Naive thymus-derived CD4-positive, alpha-beta T cell (primary cell): ENCODE results near the gene RNF208. TPM values are rescaled to one million over a fixed set of nuclear protein-coding genes. Genes with fewer than 3 reads are reported as not detected.

Source experiments
- ATAC-seq: fragments of 150-1000 bp; cut with Tn5 transposase; 2 replicates; pipeline ENCODE4 v1.10.0; 2021; ENCODE audit warnings: mild to moderate bottlenecking, moderate library complexity
- CTCF ChIA-PET: fragments of 350-600 bp; sonication (Branson Sonifier 250); formaldehyde crosslinking; loops from one replicate; lab custom pipeline; 2021; ENCODE audit warnings: antibody characterized with exemption; lab: Charles Lee
- POLR2A ChIA-PET: fragments of 350-600 bp; sonication (Branson Sonifier 250); formaldehyde crosslinking; loops from one replicate; lab custom pipeline; 2021; ENCODE audit warnings: antibody characterized with exemption, inconsistent platforms; lab: Charles Lee
- DNase-seq, 9 donors: peaks; one replicate each; pipeline versions ENCODE4 v3.0.0 to v3.0.0-alpha.2; 2020 to 2022; ENCODE audit warnings: mixed read lengths in 1 of 9
- H3K27ac ChIP-seq: one replicate; pipeline ENCODE4 v1.7.0; 2013; ENCODE audit warnings: mild to moderate bottlenecking, low read depth, low read length, moderate library complexity
- H3K27me3 ChIP-seq, 2 donors: one replicate each; pipeline ENCODE4 v1.7.0; 2013; ENCODE audit warnings: low read length in 2 of 2, mild to moderate bottlenecking in 2 of 2, moderate library complexity in 2 of 2; ENCODE audit not compliant: control insufficient read depth in 2 of 2, insufficient read depth in 2 of 2
- H3K36me3 ChIP-seq, 3 experiments: 1 replicate in 2 of 3; 2 replicates in 1 of 3; pipeline ENCODE4 v1.7.0; 2013; ENCODE audit warnings: low read length in 3 of 3, mild to moderate bottlenecking in 3 of 3, moderate library complexity in 1 of 3; ENCODE audit not compliant: insufficient read depth in 3 of 3, control insufficient read depth in 2 of 3
- H3K4me1 ChIP-seq, 2 donors: one replicate each; pipeline ENCODE4 v1.7.0; 2013; ENCODE audit warnings: low read length in 2 of 2, mild to moderate bottlenecking in 2 of 2, moderate library complexity in 1 of 2; ENCODE audit not compliant: control insufficient read depth in 2 of 2, insufficient read depth in 2 of 2
- H3K4me3 ChIP-seq: 2 replicates; pipeline ENCODE4 v1.7.0; 2013; ENCODE audit warnings: mild to moderate bottlenecking, low read length
- H3K9me3 ChIP-seq, 3 experiments: 1 replicate in 2 of 3; 2 replicates in 1 of 3; pipeline ENCODE4 v1.7.0; 2013; ENCODE audit warnings: low read length in 3 of 3; ENCODE audit not compliant: control insufficient read depth in 2 of 3
- H3K27ac Mint-ChIP-seq, 9 donors: one replicate each; pipeline ENCODE4 v1.8.0; 2020 to 2022; ENCODE audit warnings: mixed read lengths in 9 of 9, mild to moderate bottlenecking in 8 of 9, moderate library complexity in 5 of 9, inconsistent platforms in 2 of 9
- H3K27me3 Mint-ChIP-seq, 5 donors: one replicate each; pipeline ENCODE4 v1.8.0; 2021 to 2022; ENCODE audit warnings: mixed read lengths in 5 of 5, mild to moderate bottlenecking in 1 of 5
- H3K36me3 Mint-ChIP-seq, 5 donors: one replicate each; pipeline ENCODE4 v1.8.0; 2020 to 2022; ENCODE audit warnings: mixed read lengths in 5 of 5, mild to moderate bottlenecking in 3 of 5, inconsistent platforms in 1 of 5
- H3K4me1 Mint-ChIP-seq, 7 donors: one replicate each; pipeline ENCODE4 v1.8.0; 2020 to 2022; ENCODE audit warnings: mixed read lengths in 7 of 7, mild to moderate bottlenecking in 3 of 7, inconsistent platforms in 1 of 7
- H3K4me3 Mint-ChIP-seq, 10 donors: one replicate each; pipeline ENCODE4 v1.8.0; 2020 to 2022; ENCODE audit warnings: mild to moderate bottlenecking in 10 of 10, mixed read lengths in 10 of 10, moderate library complexity in 6 of 10, inconsistent platforms in 2 of 10
- H3K9me3 Mint-ChIP-seq, 11 donors: one replicate each; pipeline ENCODE4 v1.8.0; 2020 to 2022; ENCODE audit warnings: mixed read lengths in 11 of 11, mild to moderate bottlenecking in 4 of 11, inconsistent platforms in 1 of 11, moderate library complexity in 1 of 11
- intact Hi-C, 2 donors: fragments of 100-400 bp; cut with micrococcal nuclease; formaldehyde crosslinking; loops; one replicate each; pipeline ENCODE4 v1.15.1; 2023
- polyA plus RNA-seq, 2 donors: library from polyadenylated mRNA; unstranded; fragments of 300-500 nt; fragmentation: Illumina TruSeq; gene quantifications; one replicate each; pipeline ENCODE4 v1.2.3, GENCODE V29; 2021
- total RNA-seq, 6 experiments: library from RNA in 5 of 6; stranded (reverse) in 5 of 6; gene quantifications; 1 replicate in 5 of 6; 2 replicates in 1 of 6; pipeline ENCODE4 v1.2.3 and lab custom pipeline; 2021 to 2026

The RNF208 gene
- total and polyA plus RNA-seq, 7 experiments from 2014 or later: 0.85 to 4.3 (median 1.2) TPM; not detected in 2

DNA sequence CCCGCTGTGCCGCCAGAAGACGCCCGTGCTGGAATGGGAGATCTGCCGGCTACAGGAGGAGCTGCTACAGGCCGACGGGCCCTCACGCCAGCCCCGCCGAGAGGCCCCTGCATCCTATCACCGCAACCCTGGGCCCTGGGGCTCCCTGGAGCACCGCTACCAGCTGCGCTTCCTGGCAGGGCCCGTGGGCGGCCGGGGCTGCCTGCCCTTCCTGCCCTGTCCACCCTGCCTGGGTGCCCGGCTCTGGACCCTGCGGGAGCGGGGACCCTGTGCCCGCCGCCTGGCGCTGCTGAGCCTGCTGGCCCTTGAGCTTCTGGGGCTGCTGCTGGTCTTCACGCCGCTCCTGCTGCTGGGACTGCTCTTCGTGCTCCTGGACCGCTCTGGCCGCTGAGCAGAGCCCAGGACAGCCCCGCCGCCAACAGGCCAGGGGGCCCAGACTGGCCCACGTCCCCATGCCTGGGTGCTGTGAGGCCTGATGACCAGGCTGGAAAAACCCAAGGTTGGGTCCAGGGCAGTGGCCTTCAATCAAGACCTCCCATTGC lies 3.8 kb downstream of the RNF208 start:
- no peak overlapping the region for H3K27ac ChIP-seq
- Mint-ChIP-seq H3K4me3 (no peak overlapping the region), H3K27ac (no peak overlapping the region), H3K36me3 (no peaks in the 10 kb centered on the region), H3K4me1 (peaks cover 0 to 5% (median 0%) of the 10 kb centered on the region in 7 donors), H3K9me3 (no peaks in the 10 kb centered on the region), H3K27me3 (no peaks in the 10 kb centered on the region)
- intact Hi-C loops: no loop called here
- no peak overlapping the region for H3K4me3 ChIP-seq
- POLR2A ChIA-PET: interaction anchor here (1.3 kb wide), 1 partner anchor 24 kb away, joined by 3 read pairs; no protein-coding TSS in a partner anchor
- CTCF ChIA-PET: no interaction called here
- H3K36me3 ChIP-seq: peaks cover 0 to 28% (median 0%) of the 10 kb centered on the region in 3 experiments
- peaks cover 0 to 5% of the 10 kb centered on the region in 2 donors for H3K4me1 ChIP-seq
- no peak for ATAC-seq
- H3K27me3 ChIP-seq: no peaks in the 10 kb centered on the region
- no peaks in the 10 kb centered on the region for H3K9me3 ChIP-seq
- DNase-seq: no peak

DNA sequence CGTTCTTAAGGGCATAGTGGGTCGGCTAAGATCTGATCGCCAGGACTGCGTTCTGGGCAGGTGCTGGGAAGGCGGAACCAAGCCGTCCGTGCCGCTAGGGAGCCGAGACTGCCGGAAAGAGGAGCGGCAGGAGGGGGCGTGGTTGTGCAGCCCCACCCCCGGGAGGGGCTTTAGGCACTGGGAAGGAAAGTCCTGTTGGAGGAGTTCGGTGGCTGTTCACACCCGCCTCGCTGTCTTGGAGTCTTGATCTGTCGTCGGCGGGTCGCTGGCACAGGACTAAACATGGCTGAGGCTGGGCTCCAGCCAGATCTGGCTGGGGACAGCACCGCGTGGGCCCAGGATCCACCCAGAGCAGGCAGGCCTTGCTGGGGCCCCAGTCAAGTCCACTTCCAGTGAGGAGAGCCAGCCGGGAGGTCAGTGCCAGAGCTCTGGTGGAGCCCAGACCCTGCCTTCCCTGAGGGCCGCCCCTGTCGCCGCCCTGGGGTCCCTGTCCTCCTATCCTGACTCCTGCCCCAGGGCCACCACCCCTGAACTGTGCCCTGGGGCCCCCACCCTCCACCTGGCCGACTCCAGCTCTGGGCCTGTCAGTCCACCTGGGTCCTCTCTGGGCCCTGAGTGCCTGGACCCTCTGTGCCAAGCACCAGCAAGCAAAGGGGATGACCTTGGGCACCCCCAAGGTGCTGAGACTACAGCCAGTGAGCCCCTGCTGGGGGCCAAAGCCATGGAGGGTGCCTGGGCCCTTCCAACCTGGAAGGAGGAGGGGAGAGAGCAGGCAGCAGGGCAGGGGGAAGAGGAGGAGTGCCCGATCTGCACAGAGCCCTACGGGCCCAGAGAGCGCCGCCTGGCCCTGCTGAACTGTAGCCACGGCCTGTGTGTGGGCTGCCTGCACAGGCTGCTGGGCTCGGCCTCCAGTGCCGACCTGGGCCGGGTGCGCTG lies 4.5 kb downstream of the RNF208 start:
- DNase-seq: no peak
- ChIA-PET CTCF (no interaction called here), POLR2A (interaction anchor here (1.3 kb wide), 1 partner anchor 25 kb away, joined by 3 read pairs; no protein-coding TSS in a partner anchor)
- H3K4me3 ChIP-seq: no peak overlapping the region
- Mint-ChIP-seq H3K27ac (no peak overlapping the region), H3K9me3 (no peaks in the 10 kb centered on the region), H3K4me3 (peak overlapping the region in 3 of 10 donors; percentile 14 to 40 (median 23)), H3K36me3 (peaks cover 0 to 2% (median 0%) of the 10 kb centered on the region in 5 donors), H3K4me1 (peaks cover 0 to 4% (median 0%) of the 10 kb centered on the region in 7 donors), H3K27me3 (no peaks in the 10 kb centered on the region)
- no peak overlapping the region for H3K27ac ChIP-seq
- intact Hi-C loops: no loop called here
- ATAC-seq: peak; percentile 15
- H3K9me3 ChIP-seq: no peaks in the 10 kb centered on the region
- H3K27me3 ChIP-seq: no peaks in the 10 kb centered on the region
- H3K36me3 ChIP-seq: peaks cover 0 to 28% (median 0%) of the 10 kb centered on the region in 3 experiments
- H3K4me1 ChIP-seq: no peaks in the 10 kb centered on the region

DNA sequence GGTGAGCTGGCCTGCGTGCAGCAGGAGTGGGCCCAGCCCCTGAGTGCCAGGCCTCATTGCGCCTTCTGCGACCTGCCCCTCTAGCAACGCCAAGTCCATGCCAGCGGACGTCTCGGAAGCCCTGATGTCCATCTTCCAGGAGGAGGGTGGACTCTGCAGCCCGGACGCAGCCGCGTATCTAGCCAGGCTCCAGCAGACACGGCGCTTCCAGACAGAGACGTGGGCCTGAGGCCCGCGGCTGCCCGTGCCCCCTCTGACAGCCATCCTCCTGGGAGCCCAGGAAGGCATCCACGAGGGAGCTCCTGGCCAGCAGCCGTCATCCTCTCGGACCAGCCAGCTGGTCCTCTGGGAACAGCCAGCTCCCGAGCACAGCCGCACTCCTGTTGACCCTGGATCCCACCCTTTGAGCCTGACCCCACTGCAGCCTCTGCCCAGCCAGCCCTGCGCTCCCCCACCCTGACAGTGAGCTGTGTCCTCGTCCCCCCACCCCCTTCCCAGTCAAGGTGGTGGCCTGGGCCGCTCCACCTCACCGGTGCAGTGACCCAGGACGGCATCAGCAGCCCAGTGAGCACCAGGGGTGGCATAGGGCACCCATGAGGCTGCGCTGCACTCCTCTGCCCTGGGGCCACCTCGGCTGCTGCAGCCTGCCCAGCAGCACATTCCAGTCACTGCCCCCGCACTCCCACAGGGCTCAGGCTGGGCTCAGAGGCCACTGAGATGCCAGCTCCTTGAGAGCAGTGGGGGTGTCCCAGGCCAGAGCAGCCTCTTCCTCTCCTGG lies 5.7 kb downstream of the RNF208 start:
- Mint-ChIP-seq H3K9me3 (no peaks in the 10 kb centered on the region), H3K27me3 (no peaks in the 10 kb centered on the region), H3K4me1 (peaks cover 0 to 4% (median 0%) of the 10 kb centered on the region in 7 donors), H3K36me3 (peaks cover 0 to 2% (median 0%) of the 10 kb centered on the region in 5 donors), H3K27ac (no peak overlapping the region), H3K4me3 (no peak overlapping the region)
- Histone ChIP-seq H3K9me3 (no peaks in the 10 kb centered on the region), H3K4me1 (no peaks in the 10 kb centered on the region), H3K27ac (no peak overlapping the region), H3K36me3 (peaks cover 0 to 28% (median 0%) of the 10 kb centered on the region in 3 experiments), H3K4me3 (no peak overlapping the region), H3K27me3 (no peaks in the 10 kb centered on the region)
- no peak for ATAC-seq
- POLR2A ChIA-PET: no interaction called here
- CTCF ChIA-PET: interaction anchor here (0.9 kb wide), 1 partner anchor 14 kb away, joined by 6 read pairs; no protein-coding TSS in a partner anchor
- no peak for DNase-seq
- intact Hi-C loops: no loop called here

DNA sequence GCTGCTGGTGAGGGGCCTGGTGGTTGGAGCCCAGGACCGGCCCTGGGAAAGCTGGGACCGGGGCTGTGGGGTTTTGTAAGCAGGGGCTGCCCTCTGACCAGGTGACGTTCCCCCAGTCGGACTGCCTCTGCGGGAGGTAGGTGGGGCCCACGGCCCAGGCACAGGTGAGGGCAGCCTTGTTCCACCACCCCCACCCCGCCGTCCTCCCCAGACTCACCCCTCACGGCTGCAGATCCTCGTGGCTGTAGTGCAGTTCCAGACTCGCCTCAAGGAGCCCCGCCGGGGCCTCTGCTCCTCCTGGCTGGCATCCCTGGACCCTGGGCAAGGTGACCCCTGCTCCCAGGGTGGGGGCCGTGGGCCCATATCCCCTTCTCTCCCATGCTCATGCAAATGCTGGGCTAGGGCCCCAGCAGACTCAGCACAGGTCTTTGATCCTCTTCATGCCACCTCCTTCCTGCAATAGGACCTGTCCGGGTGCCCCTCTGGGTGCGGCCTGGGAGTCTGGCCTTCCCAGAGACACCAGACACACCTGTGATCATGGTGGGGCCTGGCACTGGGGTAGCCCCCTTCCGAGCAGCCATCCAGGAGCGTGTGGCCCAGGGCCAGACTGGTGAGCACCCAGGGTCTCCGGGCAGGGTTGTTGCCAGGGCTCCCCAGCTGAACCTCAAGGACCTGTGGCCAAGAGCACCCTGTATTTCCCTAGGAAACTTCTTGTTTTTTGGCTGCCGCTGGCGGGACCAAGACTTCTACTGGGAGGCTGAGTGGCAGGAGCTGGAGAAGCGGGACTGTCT lies 6.6 kb downstream of the RNF208 start:
- no peak for DNase-seq
- CTCF ChIA-PET: interaction anchor here (0.9 kb wide), 1 partner anchor 13 kb away, joined by 6 read pairs; no protein-coding TSS in a partner anchor
- no peaks in the 10 kb centered on the region for H3K27me3 ChIP-seq
- POLR2A ChIA-PET: interaction anchor here (0.5 to 0.6 kb wide), 2 partner anchors 23 to 84 kb away, joined by 3 to 4 read pairs; no protein-coding TSS in a partner anchor
- intact Hi-C loops: no loop called here
- no peak for ATAC-seq
- H3K36me3 ChIP-seq: peaks cover 0 to 28% (median 0%) of the 10 kb centered on the region in 3 experiments
- no peak overlapping the region for H3K4me3 Mint-ChIP-seq
- H3K9me3 Mint-ChIP-seq: no peaks in the 10 kb centered on the region
- H3K4me1 Mint-ChIP-seq: peaks cover 0 to 7% (median 0%) of the 10 kb centered on the region in 7 donors
- H3K36me3 Mint-ChIP-seq: peaks cover 0 to 2% (median 0%) of the 10 kb centered on the region in 5 donors
- H3K9me3 ChIP-seq: no peaks in the 10 kb centered on the region
- H3K4me3 ChIP-seq: no peak overlapping the region
- no peak overlapping the region for H3K27ac ChIP-seq
- H3K27ac Mint-ChIP-seq: no peak overlapping the region
- H3K27me3 Mint-ChIP-seq: no peaks in the 10 kb centered on the region
- no peaks in the 10 kb centered on the region for H3K4me1 ChIP-seq

DNA sequence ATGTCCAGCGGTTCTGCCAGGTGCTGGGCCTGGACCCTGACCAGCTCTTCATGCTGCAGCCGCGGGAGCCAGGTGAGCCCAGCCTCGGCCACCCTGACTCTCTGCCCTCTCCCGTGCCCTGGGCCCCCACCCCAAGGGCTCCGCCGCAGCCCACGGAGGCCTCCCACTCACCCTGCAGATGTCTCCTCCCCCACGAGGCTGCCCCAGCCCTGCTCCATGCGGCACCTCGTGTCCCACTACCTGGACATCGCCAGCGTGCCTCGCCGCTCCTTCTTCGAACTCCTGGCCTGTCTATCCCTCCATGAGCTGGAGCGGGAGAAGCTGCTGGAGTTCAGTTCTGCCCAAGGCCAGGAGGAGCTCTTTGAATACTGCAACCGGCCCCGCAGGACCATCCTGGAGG lies 7.4 kb downstream of the RNF208 start:
- ATAC-seq: no peak
- no peak overlapping the region for H3K4me3 ChIP-seq

More for the DNA sequence above, 7.4 kb downstream of the RNF208 start:
- Mint-ChIP-seq H3K9me3 (no peaks in the 10 kb centered on the region), H3K4me1 (peaks cover 0 to 7% (median 0%) of the 10 kb centered on the region in 7 donors), H3K4me3 (no peak overlapping the region), H3K27ac (peak overlapping the region in 1 of 9 donors; percentile 43), H3K27me3 (no peaks in the 10 kb centered on the region), H3K36me3 (peaks cover 0 to 4% (median 0%) of the 10 kb centered on the region in 5 donors)
- Histone ChIP-seq H3K36me3 (peaks cover 0 to 34% (median 0%) of the 10 kb centered on the region in 3 experiments), H3K9me3 (no peaks in the 10 kb centered on the region), H3K4me1 (no peaks in the 10 kb centered on the region), H3K27ac (no peak overlapping the region), H3K27me3 (no peaks in the 10 kb centered on the region)
- ChIA-PET POLR2A (interaction anchor here (0.5 to 1.4 kb wide), 3 partner anchors 22 to 84 kb away, joined by 3 to 4 read pairs (median 3); partner anchors contain the start of gene SSNA1), CTCF (interaction anchor here (1.0 kb wide), 1 partner anchor 90 kb away, joined by 3 read pairs; no protein-coding TSS in a partner anchor)
- intact Hi-C loops: no loop called here
- no peak for DNase-seq
